ENCODE data around the gene MFN2. TPM values are rescaled to one million over a fixed set of nuclear protein-coding genes. Genes with fewer than 3 reads are reported as not detected.

The MFN2 gene
- total and polyA plus RNA-seq, 2 of the 8 experiments (the other 6 are each of a cell fraction or from before 2014, with no cell fraction given), result 34.0 to 62.5 TPM

DNA sequence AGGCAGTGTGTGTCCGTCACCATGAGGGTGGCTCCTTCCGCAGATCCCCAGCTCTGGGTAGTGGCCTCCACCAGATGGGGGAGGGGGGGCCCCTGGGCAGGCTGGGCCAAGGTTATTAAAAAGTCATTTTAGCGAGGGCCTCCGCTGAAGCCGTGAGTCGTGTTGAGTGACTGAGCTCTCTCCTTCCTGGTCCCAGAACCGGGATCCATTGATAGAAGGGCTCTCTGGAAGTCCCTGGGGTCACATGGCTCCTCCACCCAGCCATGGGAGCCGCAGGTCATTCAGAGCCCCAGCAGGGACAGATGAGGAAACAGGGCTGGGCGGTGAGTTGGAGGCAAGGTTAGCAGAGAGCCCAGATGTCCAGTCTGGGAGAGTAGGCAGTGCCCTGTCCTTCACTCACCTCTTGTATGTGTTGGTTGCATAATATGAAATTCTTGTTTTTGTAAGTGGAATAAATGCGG is 51.9 kb downstream of the MFN2 start:
- Histone ChIP-seq H3K23ac (ENCODE audit: insufficient read length) (no peak overlapping the region), H4K91ac (replicated peaks; ENCODE audit: insufficient read length, low read length) (no peak overlapping the region), H3K9me3 (ENCODE audit: insufficient read depth in 2 of 2, low read depth in 1 of 2, low read length in 1 of 2) (no peaks in the 10 kb centered on the region), H2BK20ac (ENCODE audit: low read length) (no peak overlapping the region), H3K4ac (replicated peaks; ENCODE audit: insufficient read length, low read depth, low read length) (no peak overlapping the region), H3K4me1 (replicated peaks in 1 of 4; ENCODE audit: control insufficient read depth in 3 of 4, insufficient read depth in 4 of 4, low read length in 3 of 4) (no peaks in the 10 kb centered on the region; a peak in 1 of 7 replicates), H2BK5ac (ENCODE audit: low read depth, low read length) (no peak overlapping the region), H3K27me3 (replicated peaks in 1 of 4; ENCODE audit: control insufficient read depth in 3 of 4, extremely low read depth in 1 of 4, insufficient read depth in 3 of 4, low read length in 3 of 4) (no peaks in the 10 kb centered on the region), H3K79me2 (ENCODE audit: control insufficient read depth in 1 of 2, insufficient read depth in 2 of 2, low read length in 2 of 2) (no peaks in the 10 kb centered on the region), H3K4me2 (ENCODE audit: insufficient read depth in 1 of 2, low read depth in 2 of 2, low read length in 2 of 2) (no peak overlapping the region), H2AK5ac (ENCODE audit: low read depth, low read length) (no peak overlapping the region), H3K79me1 (ENCODE audit: low read depth, low read length) (no peaks in the 10 kb centered on the region), H4K8ac (ENCODE audit: extremely low read depth, insufficient read depth, low read length) (no peak overlapping the region), H2BK120ac (replicated peaks; ENCODE audit: low read depth, low read length) (no peak overlapping the region), H3K18ac (ENCODE audit: extremely low read depth, low read length) (no peak overlapping the region), H3K23me2 (ENCODE audit: low read depth, low read length) (no peaks in the 10 kb centered on the region), H3K36me3 (ENCODE audit: control insufficient read depth in 2 of 4, insufficient read depth in 4 of 4, low read length in 3 of 4) (peaks cover 6 to 22% (median 20%) of the 10 kb centered on the region in 4 experiments; a peak in 6 of 8 replicates), H3K14ac (ENCODE audit: insufficient read length) (no peak overlapping the region), H4K20me1 (replicated peaks in 1 of 2; ENCODE audit: control insufficient read depth in 1 of 2, insufficient read depth in 2 of 2, low read length in 2 of 2) (peaks cover 3 to 6% of the 10 kb centered on the region in 2 experiments), H2BK12ac (ENCODE audit: low read depth, low read length) (no peak overlapping the region), H2BK15ac (ENCODE audit: low read length) (no peak overlapping the region), H4K5ac (ENCODE audit: insufficient read length, low read depth, low read length) (no peak overlapping the region), H3K56ac (replicated peaks; ENCODE audit: insufficient read length, low read depth, low read length) (no peak overlapping the region), H3K9ac (replicated peaks in 1 of 4; ENCODE audit: extremely low read depth in 1 of 4, low read depth in 3 of 4, low read length in 3 of 4) (no peak overlapping the region), H3K27ac (ENCODE audit: low read depth, low read length) (no peak overlapping the region), H2AFZ (ENCODE audit: low read length) (no peak overlapping the region), H3K4me3 (ENCODE audit: extremely low read depth in 1 of 4, insufficient read depth in 2 of 4, low read depth in 3 of 4, low read length in 4 of 4) (no peak overlapping the region)
- no peak for FAIRE-seq
- no peak for DNase-seq (ENCODE audit: low read depth in 1 of 2, low spot score in 2 of 2)
- CTCF ChIA-PET (ENCODE audit: partially characterized antibody), result interaction anchor here (1.1 to 3.1 kb wide), 12 partner anchors 8 to 47 kb away, joined by 4 to 23 read pairs (median 9); partner anchors contain the start of gene MIIP
- WGBS, 2 experiments (ENCODE audit: extremely low coverage in 1 of 2, insufficient coverage in 1 of 2, insufficient read length in 1 of 2, insufficient replicate concordance in 2 of 2, low coverage in 1 of 2, low lambda C conversion rate in 2 of 2, missing lambda C conversion rate in 1 of 2), result 94% methylated on average over 10 of the region's 10 CpGs; no CpG with 5 or more reads in 1 of the 2 experiments
- POLR2A ChIA-PET (ENCODE audit: partially characterized antibody), result interaction anchor here (1.1 to 8.5 kb wide), 5 partner anchors 12 to 225 kb away, joined by 3 to 66 read pairs (median 4); partner anchors contain the start of gene MIIP
- TF ChIP-seq BRCA1 (IDR thresholded peaks at IDR 0.05; ENCODE audit: low read depth, low read length), result no peak
- no peak for TF ChIP-seq CREB1 (IDR thresholded peaks at IDR 0.05)
- TF ChIP-seq CBX5 (IDR thresholded peaks at IDR 0.05; ENCODE audit: low read depth, low read length), result no peak
- no peak for TF ChIP-seq CEBPB (IDR thresholded peaks at IDR 0.05; ENCODE audit: low read depth, low read length)
- no peak for TF ChIP-seq NANOG (IDR thresholded peaks at IDR 0.05; ENCODE audit: insufficient read depth, low read depth, low read length, poor library complexity, severe bottlenecking)
- TF ChIP-seq SAP30 (IDR thresholded peaks at IDR 0.05; ENCODE audit: insufficient read depth, insufficient replicate concordance, low read length), result no peak
- TF ChIP-seq BCL11A (IDR thresholded peaks at IDR 0.05; ENCODE audit: low read depth in 2 of 2, low read length in 2 of 2), result no peak
- TF ChIP-seq ASH2L (IDR thresholded peaks at IDR 0.05; ENCODE audit: low read length), result no peak
- TF ChIP-seq, protein P1, sequence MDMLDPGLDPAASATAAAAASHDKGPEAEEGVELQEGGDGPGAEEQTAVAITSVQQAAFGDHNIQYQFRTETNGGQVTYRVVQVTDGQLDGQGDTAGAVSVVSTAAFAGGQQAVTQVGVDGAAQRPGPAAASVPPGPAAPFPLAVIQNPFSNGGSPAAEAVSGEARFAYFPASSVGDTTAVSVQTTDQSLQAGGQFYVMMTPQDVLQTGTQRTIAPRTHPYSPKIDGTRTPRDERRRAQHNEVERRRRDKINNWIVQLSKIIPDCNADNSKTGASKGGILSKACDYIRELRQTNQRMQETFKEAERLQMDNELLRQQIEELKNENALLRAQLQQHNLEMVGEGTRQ (IDR thresholded peaks at IDR 0.05; ENCODE audit: low read length), result no peak
- TF ChIP-seq, protein P2, sequence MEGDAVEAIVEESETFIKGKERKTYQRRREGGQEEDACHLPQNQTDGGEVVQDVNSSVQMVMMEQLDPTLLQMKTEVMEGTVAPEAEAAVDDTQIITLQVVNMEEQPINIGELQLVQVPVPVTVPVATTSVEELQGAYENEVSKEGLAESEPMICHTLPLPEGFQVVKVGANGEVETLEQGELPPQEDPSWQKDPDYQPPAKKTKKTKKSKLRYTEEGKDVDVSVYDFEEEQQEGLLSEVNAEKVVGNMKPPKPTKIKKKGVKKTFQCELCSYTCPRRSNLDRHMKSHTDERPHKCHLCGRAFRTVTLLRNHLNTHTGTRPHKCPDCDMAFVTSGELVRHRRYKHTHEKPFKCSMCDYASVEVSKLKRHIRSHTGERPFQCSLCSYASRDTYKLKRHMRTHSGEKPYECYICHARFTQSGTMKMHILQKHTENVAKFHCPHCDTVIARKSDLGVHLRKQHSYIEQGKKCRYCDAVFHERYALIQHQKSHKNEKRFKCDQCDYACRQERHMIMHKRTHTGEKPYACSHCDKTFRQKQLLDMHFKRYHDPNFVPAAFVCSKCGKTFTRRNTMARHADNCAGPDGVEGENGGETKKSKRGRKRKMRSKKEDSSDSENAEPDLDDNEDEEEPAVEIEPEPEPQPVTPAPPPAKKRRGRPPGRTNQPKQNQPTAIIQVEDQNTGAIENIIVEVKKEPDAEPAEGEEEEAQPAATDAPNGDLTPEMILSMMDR (IDR thresholded peaks at IDR 0.05; ENCODE audit: control extremely low read depth in 1 of 3, insufficient read depth in 1 of 3, low read depth in 1 of 3, low read length in 3 of 3), result no peak

All from H1 (cell line).